HG02642 (cell line): ENCODE data around the gene RRP15.

Source experiments
- ATAC-seq: cut with Tn5 transposase; IDR thresholded peaks from one replicate; pipeline ENCODE4 v1.9.1; 2021; ENCODE audit warnings: mild to moderate bottlenecking; ENCODE audit not compliant: unreplicated experiment, poor library complexity

The RRP15 gene

GRCh38 chr1:218332416-218332815 lies 47.3 kb downstream of the RRP15 start:
- no peak for ATAC-seq

DNA sequence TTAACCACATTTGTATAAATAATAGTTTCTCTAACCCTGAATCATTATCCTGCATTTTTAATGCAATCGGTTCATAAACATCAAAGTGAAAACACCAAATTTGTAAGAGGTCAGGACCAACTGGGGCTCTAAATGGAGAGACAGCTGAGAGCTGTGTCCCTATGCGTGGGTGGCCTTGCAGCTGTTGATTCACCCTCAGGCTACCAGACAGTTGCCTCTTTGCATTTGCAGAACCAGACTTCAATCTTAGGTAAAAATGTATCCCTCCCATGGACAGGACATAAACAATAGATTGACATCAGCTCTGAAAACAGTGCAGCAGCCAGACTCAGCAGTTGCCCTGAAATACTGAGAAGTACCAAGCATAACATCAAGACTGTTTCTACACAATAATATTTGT lies 51.2 kb downstream of the RRP15 start:
- ATAC-seq: no peak

DNA sequence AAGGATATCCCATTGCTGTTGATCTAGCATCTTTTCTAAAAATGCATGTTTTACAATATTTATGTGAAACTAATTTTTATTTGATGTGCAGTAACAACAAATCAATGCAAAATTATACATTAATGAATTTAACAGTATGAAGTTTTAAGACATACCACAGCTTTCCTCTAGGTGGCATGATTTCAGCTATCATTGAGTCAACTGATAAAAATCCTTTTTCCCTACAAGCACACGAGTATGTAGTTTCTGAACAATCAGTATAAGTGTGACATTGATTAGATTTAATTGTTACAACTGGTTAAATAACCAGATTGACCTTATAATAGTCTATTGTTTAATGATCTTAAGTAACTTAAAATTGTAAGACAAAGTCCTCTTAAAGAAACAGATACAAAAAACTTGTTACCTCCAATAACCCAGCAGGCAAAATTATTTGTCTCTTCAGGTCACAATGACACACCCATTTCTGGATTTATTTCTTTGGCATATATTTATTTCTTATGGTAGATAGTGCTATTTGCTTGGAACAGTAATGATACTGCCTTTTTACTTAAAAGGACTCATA lies 54.3 kb downstream of the RRP15 start:
- ATAC-seq: peak; percentile 65

GRCh38 chr1:218341325-218341724 lies 56.2 kb downstream of the RRP15 start:
- no peak for ATAC-seq

DNA sequence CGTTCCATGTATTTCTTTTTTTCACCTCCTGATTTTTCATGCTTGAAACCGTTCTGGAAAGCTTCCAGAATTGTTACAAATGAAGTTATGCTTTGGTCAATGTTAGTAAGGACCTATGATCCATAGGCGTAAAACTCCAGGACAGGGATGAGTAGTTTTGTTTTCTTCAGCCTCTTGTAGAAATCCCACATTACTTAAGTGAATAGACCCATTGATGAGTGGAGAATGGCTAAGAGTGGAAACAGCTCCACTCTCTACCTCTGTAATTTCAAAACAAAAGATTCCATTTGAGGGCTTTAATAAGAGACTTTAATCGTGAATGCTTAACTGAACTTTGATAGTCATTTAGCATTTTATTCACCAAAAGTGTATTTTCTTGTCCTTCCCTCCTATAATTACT lies 57.0 kb downstream of the RRP15 start:
- ATAC-seq: no peak

DNA sequence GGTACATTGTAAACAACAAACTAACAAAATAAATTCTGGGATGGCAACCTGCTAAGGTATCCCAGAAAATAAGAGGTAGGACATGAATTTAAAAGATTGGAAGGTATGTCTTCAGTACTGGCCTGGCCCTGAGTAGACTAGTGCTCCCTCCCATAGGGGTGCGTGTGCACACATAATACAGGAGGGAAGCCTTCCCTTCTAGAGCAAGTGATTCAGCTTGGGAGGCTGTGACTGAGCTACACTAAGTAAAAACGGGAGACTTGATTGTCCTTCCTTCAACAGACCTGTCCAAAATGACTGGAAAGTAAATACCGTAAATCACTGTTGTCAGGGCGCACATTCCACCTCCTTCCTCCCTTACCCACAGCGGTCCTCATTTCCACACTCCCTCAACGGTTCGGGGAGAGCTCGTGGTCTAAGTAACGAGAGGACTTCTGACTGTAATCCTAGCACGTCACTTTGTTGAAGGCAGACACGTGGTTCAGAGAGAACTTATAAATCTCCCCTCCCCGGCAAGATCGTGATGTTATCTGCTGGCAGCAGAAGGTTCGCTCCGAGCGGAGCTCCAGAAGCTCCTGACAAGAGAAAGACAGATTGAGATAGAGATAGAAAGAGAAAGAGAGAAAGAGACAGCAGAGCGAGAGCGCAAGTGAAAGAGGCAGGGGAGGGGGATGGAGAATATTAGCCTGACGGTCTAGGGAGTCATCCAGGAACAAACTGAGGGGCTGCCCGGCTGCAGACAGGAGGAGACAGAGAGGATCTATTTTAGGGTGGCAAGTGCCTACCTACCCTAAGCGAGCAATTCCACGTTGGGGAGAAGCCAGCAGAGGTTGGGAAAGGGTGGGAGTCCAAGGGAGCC lies 60.0 kb downstream of the RRP15 start, which contains the start of gene TGFB2:
TSS of gene TGFB2 (plus strand) at position 523 of the 859 bp plus-strand sequence. CDS start 1,366 bp downstream, outside the sequence.
- peak; percentile 56 for ATAC-seq

DNA sequence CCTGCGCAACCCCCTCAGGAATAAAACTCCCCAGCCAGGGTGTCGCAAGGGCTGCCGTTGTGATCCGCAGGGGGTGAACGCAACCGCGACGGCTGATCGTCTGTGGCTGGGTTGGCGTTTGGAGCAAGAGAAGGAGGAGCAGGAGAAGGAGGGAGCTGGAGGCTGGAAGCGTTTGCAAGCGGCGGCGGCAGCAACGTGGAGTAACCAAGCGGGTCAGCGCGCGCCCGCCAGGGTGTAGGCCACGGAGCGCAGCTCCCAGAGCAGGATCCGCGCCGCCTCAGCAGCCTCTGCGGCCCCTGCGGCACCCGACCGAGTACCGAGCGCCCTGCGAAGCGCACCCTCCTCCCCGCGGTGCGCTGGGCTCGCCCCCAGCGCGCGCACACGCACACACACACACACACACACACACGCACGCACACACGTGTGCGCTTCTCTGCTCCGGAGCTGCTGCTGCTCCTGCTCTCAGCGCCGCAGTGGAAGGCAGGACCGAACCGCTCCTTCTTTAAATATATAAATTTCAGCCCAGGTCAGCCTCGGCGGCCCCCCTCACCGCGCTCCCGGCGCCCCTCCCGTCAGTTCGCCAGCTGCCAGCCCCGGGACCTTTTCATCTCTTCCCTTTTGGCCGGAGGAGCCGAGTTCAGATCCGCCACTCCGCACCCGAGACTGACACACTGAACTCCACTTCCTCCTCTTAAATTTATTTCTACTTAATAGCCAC lies 60.7 kb downstream of the RRP15 start:
- ATAC-seq: peak; percentile 72

GRCh38 chr1:218346391-218347204 lies 61.5 kb downstream of the RRP15 start:
- no peak for ATAC-seq

DNA sequence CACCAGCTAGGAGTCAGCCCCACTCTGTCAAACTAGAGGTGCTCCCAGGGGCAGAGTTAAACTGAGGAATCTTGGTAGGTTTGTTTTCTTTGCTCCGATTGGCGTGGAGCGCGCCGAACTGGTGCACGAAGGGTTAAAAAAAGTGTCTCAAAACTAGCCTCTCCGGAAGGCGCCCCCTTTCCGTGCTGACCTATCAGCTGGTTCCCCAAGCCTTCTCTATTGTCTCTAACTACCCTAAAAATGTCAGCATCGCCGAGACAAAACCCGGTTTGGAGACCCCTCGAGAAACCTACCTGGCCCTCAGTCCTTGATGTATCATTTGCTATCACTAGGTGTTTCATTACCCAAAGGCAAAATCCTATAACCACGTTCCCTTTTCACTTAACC lies 62.2 kb downstream of the RRP15 start:
- ATAC-seq: no peak

DNA sequence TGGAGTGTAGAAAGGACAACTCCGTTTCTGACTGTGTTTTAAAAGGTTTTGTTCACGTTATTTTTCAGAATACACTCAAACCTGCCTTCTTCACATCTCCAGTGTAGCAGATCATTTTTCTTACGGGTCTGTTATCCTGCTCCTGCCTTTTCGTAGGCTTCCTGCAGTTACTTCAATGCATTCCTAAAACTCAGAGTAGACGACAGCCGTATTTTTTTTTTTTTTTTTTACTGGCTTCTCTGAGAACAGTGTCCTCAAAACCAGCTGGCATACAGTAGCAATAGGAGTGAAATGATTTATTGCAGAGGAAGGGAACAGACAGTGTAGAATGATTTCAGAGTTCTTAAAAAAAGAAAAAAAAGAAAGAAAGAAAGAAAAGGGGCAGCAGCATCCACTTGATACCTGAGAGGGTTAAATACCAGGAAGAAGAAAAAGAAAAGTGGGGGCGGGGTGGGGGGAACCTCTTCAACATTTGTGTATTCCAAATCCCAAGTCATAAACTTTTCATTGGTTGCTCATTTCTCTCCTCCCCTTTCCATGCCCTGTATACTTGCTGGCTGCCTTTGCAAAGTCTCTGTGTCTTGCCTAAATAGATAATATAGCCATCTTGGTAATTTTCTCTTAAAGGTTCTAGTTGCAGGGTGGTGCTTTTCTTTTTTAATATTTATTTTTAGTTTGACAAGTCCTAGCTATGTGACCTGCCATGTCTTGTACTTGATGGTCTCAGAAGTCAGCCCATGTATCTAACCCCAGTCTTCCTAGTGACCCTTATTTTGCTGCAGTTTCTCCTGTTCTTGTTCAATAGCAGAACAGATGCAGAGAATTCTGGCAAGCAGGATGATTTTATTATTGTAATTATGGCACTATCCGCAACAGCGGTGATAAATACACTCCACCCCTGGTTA lies 62.9 kb downstream of the RRP15 start:
- ATAC-seq: no peak

- no peak for ATAC-seq
These were observed 63.6 kb downstream of the RRP15 start for GRCh38 chr1:218348628-218349071.

DNA sequence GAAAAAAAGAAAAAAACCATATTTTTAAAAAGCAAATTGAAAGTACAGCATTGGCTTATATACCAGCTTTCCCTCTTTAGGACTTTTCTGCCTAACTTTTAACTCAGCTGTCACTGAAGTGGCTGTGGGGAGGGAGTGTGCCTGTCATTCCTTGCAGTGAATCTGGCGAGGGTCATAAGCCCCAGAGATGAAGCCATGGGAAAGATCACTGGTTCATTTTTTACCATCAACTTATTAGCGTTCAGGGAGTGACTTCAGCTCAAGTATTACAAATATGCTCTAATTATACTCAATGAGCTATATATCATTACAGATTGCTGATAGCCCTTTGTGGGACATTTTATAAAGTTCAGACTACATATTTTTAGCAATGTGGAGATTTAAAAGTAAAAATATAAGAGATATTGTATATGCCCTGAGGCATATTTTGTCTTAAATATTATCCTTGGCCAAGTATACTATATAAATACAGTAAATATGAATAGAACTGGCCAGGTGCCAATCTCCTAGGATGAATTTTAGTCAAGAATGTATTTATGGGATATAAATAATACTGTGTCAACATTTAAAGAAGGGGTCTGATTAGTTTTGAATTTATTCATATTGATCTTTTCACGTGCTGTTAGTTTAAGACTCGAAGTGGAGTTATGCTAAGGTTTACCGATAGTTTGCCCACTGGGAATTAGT lies 64.4 kb downstream of the RRP15 start:
- no peak for ATAC-seq

DNA sequence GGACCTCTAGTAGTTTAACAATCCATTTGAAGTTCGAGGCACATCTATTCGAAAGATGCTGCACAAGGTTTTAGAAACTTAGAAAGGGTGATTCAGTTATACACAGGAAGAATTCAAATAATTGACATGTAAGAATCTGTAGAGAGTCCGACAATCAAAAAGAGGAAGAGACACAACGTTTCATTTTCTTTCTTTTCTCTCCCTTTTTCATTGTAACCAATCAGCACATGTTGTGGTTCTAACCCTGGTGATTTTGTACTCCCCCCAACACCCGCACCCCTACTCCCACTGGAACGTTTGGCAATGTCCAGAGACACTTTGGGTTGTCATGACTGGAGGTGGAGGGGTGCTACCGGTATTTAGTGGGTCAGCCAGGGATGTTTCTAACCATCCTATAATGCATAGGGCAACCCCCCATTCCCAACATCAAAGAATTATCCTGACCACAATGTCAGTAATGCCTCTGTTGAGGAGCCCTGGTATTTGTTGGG lies 65.0 kb downstream of the RRP15 start:
- ATAC-seq: no peak

- no peak for ATAC-seq
These were observed 65.7 kb downstream of the RRP15 start for GRCh38 chr1:218350801-218351266.

DNA sequence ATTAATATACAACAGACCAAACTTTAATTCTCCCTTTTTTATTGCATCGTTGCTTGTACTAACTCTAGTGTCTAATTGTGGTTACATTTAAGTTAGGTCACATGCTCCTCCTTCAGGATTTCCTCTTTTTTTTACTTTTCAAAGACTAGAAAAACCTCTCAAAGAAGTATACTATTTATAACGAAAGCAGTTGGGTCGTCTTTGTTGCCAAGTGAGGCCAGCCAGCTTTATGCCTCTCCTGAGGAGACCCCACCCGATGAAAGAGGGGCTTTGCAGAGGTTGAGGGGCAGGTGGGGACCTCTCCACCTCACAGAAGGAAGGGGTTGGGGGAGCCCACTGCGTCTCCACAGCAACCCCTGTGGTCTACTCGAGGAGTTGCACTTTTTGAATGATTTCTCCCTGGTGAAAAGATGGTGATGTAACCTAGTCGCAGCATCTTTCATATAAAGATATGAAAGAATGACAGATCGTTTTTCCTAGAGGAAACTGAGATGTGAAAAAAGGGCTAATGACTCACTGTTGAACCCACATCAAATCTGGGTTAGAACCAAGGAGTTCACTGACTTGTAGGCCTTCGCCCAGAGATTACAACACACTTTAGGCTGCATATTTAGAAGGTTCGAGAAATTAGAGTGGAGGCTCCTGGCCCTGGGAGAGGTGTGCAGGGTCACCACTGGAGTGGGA lies 66.4 kb downstream of the RRP15 start:
- peak; percentile 71 for ATAC-seq

DNA sequence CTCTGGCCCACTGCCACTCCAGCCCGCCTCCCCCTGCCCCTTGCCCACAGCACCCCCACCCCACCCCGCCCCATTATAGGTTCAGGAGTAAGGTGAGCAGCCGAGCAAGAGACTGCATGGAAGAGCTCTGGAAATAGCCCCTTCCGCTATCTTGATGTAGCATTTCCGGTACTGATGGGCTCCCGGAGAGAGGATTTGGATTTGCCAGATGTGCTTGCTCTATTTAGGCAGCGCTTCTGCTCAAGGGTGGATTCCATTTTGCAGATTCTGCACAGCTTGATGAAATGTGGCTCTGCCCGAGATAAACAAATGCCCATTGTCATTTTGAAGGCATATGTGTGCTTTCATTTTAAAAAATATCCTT lies 67.0 kb downstream of the RRP15 start:
- ATAC-seq: no peak

GRCh38 chr1:218353656-218354055 lies 68.6 kb downstream of the RRP15 start:
- ATAC-seq: no peak

DNA sequence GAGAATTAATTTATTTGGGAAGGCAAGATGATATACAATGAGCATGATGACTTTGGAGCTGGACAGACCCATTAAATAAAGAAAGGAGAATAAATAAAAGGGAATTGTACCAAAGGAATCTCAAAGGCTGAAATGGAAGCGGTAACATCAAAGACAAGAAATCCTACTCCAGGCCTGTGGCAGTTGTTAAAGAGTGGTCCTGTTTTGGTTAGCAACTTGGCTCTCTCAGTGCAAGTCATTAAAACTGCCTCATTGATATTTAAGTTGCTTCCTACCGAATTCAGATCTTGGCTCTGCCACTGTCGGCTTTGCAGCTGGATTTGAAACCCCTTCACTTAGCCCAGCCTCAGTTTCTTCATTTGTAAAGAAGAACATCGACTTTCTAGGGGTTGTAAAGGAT lies 70.2 kb downstream of the RRP15 start:
- no peak for ATAC-seq
